MM.1S (cell line): Measurements from ENCODE around the gene TFAP2A.

ENCODE experiments used
- CTCF ChIP-seq: fragments of 300-600 bp; sonication (generic); IDR thresholded peaks from 2 replicates; pipeline ENCODE4 v1.5.1; 2016; ENCODE audit warnings: antibody characterized with exemption, low read length, mixed read lengths
- EZH2phosphoT487 ChIP-seq: fragments of 300-600 bp; sonication (generic); IDR thresholded peaks from 2 replicates; pipeline ENCODE4 v1.6.1; 2018; ENCODE audit warnings: antibody characterized with exemption, low read length

DNA sequence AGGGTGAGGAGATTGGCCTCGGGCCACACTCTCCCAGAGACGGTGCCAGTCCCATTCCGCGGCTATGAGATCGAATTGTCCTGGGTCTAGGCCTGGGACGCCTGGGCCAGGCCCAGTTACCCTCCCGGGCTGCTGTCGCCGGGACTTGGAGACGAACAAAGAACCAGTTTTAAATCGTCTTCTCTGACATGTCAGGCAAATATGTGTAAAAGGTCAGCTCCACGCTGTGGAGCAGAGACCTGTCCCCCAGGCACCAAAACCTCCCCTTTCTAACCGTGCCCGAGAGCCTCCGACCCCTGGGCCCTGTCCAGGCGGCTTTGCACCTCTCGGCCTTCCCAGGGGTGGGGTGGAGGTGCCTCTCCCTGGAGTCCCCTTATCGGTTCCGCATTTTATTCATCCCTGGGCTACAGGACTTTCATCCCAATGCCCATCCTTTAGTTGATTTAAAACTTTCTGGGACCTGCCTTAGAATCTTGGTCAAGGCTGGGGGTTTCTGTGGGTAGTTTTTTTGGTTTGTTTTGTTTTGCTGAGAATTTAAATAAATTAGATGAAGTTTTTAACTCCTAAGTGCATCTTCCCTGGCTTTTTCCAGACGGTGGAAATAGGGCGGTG, 5.8 kb upstream of the TFAP2A start:
- TF ChIP-seq CTCF (no peak), EZH2phosphoT487 (no peak)
